Bronchial epithelial cell (primary cell): Measurements from ENCODE around the gene VWA2. TPM values are rescaled to one million over a fixed set of nuclear protein-coding genes. Genes with fewer than 3 reads are reported as not detected.

ENCODE experiments used
- DNase-seq: peaks from one replicate; pipeline ENCODE4 v3.0.0-alpha.2; 2010; ENCODE audit warnings: low read depth
- FAIRE-seq: peaks from 2 replicates; lab custom pipeline; 2011; peaks lifted over from hg19 to GRCh38; lab: Jason Lieb, UNC
- H3K27me3 ChIP-seq: 2 replicates; pipeline ENCODE4 v1.5.1; 2011; ENCODE audit warnings: low read length; ENCODE audit not compliant: control insufficient read depth, insufficient read depth
- H3K36me3 ChIP-seq: 2 replicates; pipeline ENCODE4 v1.5.1; 2011; ENCODE audit warnings: low read length; ENCODE audit not compliant: control insufficient read depth, insufficient read depth
- H3K4me3 ChIP-seq: 2 replicates; pipeline ENCODE4 v1.5.1; 2011; ENCODE audit warnings: mild to moderate bottlenecking, low read depth, low read length, control low read depth
- CTCF ChIP-seq: IDR thresholded peaks from 2 replicates; pipeline ENCODE4 v1.5.1; 2011; ENCODE audit warnings: mild to moderate bottlenecking, moderate library complexity, low read length, control low read depth, inconsistent platforms; ENCODE audit not compliant: insufficient read depth, severe bottlenecking
- total RNA-seq: library from RNA; depleted of rRNA; stranded (reverse); fragments of >200 nt; gene quantifications from 2 replicates; pipeline ENCODE4 v1.2.1, GENCODE V29; 2014

Gene VWA2
- total RNA-seq, 1 donor from 2014 or later, result 3.9 TPM

GRCh38 chr10:114319406-114320248 is 80.6 kb downstream of the VWA2 start:
- Histone ChIP-seq H3K36me3 (no peaks in the 10 kb centered on the region), H3K27me3 (no peaks in the 10 kb centered on the region), H3K4me3 (no peak overlapping the region)
- DNase-seq, result peak; percentile 63
- no peak for TF ChIP-seq CTCF
- no peak for FAIRE-seq

- no peaks in the 10 kb centered on the region for H3K36me3 ChIP-seq
- peak; percentile 99 for DNase-seq
- H3K4me3 ChIP-seq, result no peak overlapping the region
- TF ChIP-seq CTCF, result no peak
- FAIRE-seq, result peak; percentile 99
- no peaks in the 10 kb centered on the region for H3K27me3 ChIP-seq
Measured at GRCh38 chr10:114320249-114321116, 81.4 kb downstream of the VWA2 start.

GRCh38 chr10:114322344-114322743 is 83.3 kb downstream of the VWA2 start:
- Histone ChIP-seq H3K27me3 (no peaks in the 10 kb centered on the region), H3K4me3 (no peak overlapping the region), H3K36me3 (no peaks in the 10 kb centered on the region)
- DNase-seq (peak; percentile 87), FAIRE-seq (peak; percentile 13)
- no peak for TF ChIP-seq CTCF

- Histone ChIP-seq H3K36me3 (no peaks in the 10 kb centered on the region), H3K4me3 (no peak overlapping the region), H3K27me3 (no peaks in the 10 kb centered on the region)
- DNase-seq (peak; percentile 63), FAIRE-seq (peak; percentile 18)
- TF ChIP-seq CTCF, result no peak
Measured at GRCh38 chr10:114323023-114323422, 84.0 kb downstream of the VWA2 start.

- no peak for TF ChIP-seq CTCF
- peak; percentile 27 for DNase-seq
- Histone ChIP-seq H3K4me3 (no peak overlapping the region), H3K27me3 (no peaks in the 10 kb centered on the region), H3K36me3 (no peaks in the 10 kb centered on the region)
- FAIRE-seq, result no peak
Measured at GRCh38 chr10:114326795-114327194, 87.7 kb downstream of the VWA2 start.
